HG02759 (cell line): Measurements from ENCODE around the gene EMID1.
A peak's percentile ranks its signal among the peaks of the same experiment; 100 is the strongest.

Experiments used
- ATAC-seq: cut with Tn5 transposase; IDR thresholded peaks from one replicate; pipeline ENCODE4 v1.9.1; 2021; ENCODE audit warnings: mild to moderate bottlenecking, moderate library complexity; ENCODE audit not compliant: unreplicated experiment

EMID1 gene

GRCh38 chr22:29205594-29206371 lies at the start of gene EMID1:
Gene EMID1, plus strand, starts transcription at chr22:29205896. Its CDS starts 143 bp downstream, at chr22:29206039.
- no peak for ATAC-seq

- no peak for ATAC-seq
Measured at GRCh38 chr22:29155966-29156365, 49.7 kb upstream of the EMID1 start.

- peak; percentile 50 for ATAC-seq
Measured at GRCh38 chr22:29156507-29156906, 49.2 kb upstream of the EMID1 start.

- no peak for ATAC-seq
Measured at GRCh38 chr22:29157759-29158535, 47.7 kb upstream of the EMID1 start.

GRCh38 chr22:29158546-29158945 lies 47.1 kb upstream of the EMID1 start:
- no peak for ATAC-seq

GRCh38 chr22:29163808-29164207 lies 41.9 kb upstream of the EMID1 start:
- no peak for ATAC-seq

- no peak for ATAC-seq
Measured at GRCh38 chr22:29165321-29166060, 40.2 kb upstream of the EMID1 start.

- no peak for ATAC-seq
Measured at GRCh38 chr22:29166180-29166579, 39.5 kb upstream of the EMID1 start.

GRCh38 chr22:29167032-29167911 lies 38.4 kb upstream of the EMID1 start:
- ATAC-seq = peak; percentile 96

GRCh38 chr22:29171721-29172120 lies 34.0 kb upstream of the EMID1 start:
- ATAC-seq = no peak

- no peak for ATAC-seq
Measured at GRCh38 chr22:29172216-29172615, 33.5 kb upstream of the EMID1 start.

- no peak for ATAC-seq
Measured at GRCh38 chr22:29175312-29175835, 30.3 kb upstream of the EMID1 start.

- ATAC-seq = no peak
Measured at GRCh38 chr22:29183971-29184848, 21.5 kb upstream of the EMID1 start.

- ATAC-seq = no peak
Measured at GRCh38 chr22:29184849-29185490, 20.7 kb upstream of the EMID1 start.

- no peak for ATAC-seq
Measured at GRCh38 chr22:29186302-29186701, 19.4 kb upstream of the EMID1 start.

GRCh38 chr22:29187831-29188230 lies 17.9 kb upstream of the EMID1 start:
- no peak for ATAC-seq

GRCh38 chr22:29190051-29190450 lies 15.6 kb upstream of the EMID1 start:
- ATAC-seq = no peak

- no peak for ATAC-seq
Measured at GRCh38 chr22:29190918-29191317, 14.8 kb upstream of the EMID1 start.

GRCh38 chr22:29193021-29193420 lies 12.7 kb upstream of the EMID1 start:
- ATAC-seq = no peak
